K562 (cell line): Measurements from ENCODE around the gene KRT4. TPM values are rescaled to one million over a fixed set of nuclear protein-coding genes. Genes with fewer than 3 reads are reported as not detected.

ENCODE experiments used
- ATAC-seq: fragments of 200-7000 bp; cut with Tn5 transposase; 3 replicates; pipeline ENCODE4 v1.9.1; 2020; ENCODE audit warnings: moderate library complexity
- BruUV-seq: library from RNA; stranded (reverse); fragments of 400-500 nt; replicated peaks from 2 replicates; lab custom pipeline; 2021; lab: Mats Ljungman, UMichigan
- CTCF ChIA-PET: fragments of 300-600 bp; formaldehyde crosslinking; extraction: SDS; loops from one replicate; lab custom pipeline; 2021; ENCODE audit warnings: low intra/inter-chr PET ratio; lab: Yijun Ruan, JAX
- POLR2A ChIA-PET: fragments of 300-600, 350-650 bp; sonication (Branson Sonifier 250); formaldehyde crosslinking; extraction: SDS; loops from one replicate; lab custom pipeline; 2021; ENCODE audit warnings: antibody characterized with exemption, inconsistent platforms; lab: Yijun Ruan, JAX
- DNase-seq, 4 experiments: peaks; one replicate each; pipeline versions ENCODE4 v3.0.0 to v3.0.0-alpha.2; 2011 to 2018; ENCODE audit warnings: low spot score in 3 of 4, mixed read lengths in 3 of 4; ENCODE audit errors: extremely low read depth in 1 of 4
- FAIRE-seq: peaks from 2 replicates; lab custom pipeline; 2011; peaks lifted over from hg19 to GRCh38; lab: Jason Lieb, UNC
- H2AFZ ChIP-seq: 2 replicates; pipeline ENCODE4 v1.6.0; 2011; ENCODE audit warnings: low read depth, low read length, control low read depth, inconsistent platforms
- H3K27ac ChIP-seq: fragments of 200-600 bp; 3 replicates; pipeline ENCODE4 v1.8.0; 2011; ENCODE audit warnings: low read depth, mild to moderate bottlenecking, control low read depth, inconsistent platforms, low read length, moderate library complexity, mixed read lengths; ENCODE audit errors: extremely low read depth
- H3K27me3 ChIP-seq, 2 experiments: fragments of 300-600 bp in 1 of 2; 2 replicates in 1 of 2; 3 replicates in 1 of 2; pipeline versions ENCODE4 v1.6.0 to v1.8.0; 2011; ENCODE audit warnings: inconsistent platforms in 2 of 2, low read length in 2 of 2, mild to moderate bottlenecking in 1 of 2, mixed read lengths in 1 of 2, moderate library complexity in 1 of 2; ENCODE audit not compliant: control insufficient read depth in 2 of 2, insufficient read depth in 2 of 2
- H3K36me3 ChIP-seq: fragments of 300-600 bp; 3 replicates; pipeline ENCODE4 v1.8.0; 2011; ENCODE audit warnings: mild to moderate bottlenecking, low read length, inconsistent platforms; ENCODE audit not compliant: control insufficient read depth, insufficient read depth
- H3K4me1 ChIP-seq, 2 experiments: fragments of 200-600 bp in 1 of 2; replicated peaks in 1 of 2; 2 replicates in 1 of 2; 3 replicates in 1 of 2; pipeline versions ENCODE4 v1.5.1 to v1.8.0; 2011; ENCODE audit warnings: inconsistent platforms in 2 of 2, low read length in 2 of 2, mild to moderate bottlenecking in 1 of 2, mixed read lengths in 1 of 2, moderate library complexity in 1 of 2; ENCODE audit not compliant: control insufficient read depth in 2 of 2, insufficient read depth in 2 of 2
- H3K4me2 ChIP-seq: 2 replicates; pipeline ENCODE4 v1.6.1; 2011; ENCODE audit warnings: low read length, control low read depth, inconsistent platforms, mixed read lengths; ENCODE audit not compliant: insufficient read depth
- H3K4me3 ChIP-seq: fragments of 200-600 bp; sonication (generic), shearing (Covaris generic); 2 replicates; pipeline ENCODE4 v1.5.1; 2016; ENCODE audit warnings: control low read depth, inconsistent platforms
- H3K79me2 ChIP-seq: fragments of 200-600 bp; 3 replicates; pipeline ENCODE4 v1.8.0; 2011; ENCODE audit warnings: low read length, inconsistent platforms; ENCODE audit not compliant: control insufficient read depth, insufficient read depth
- H3K9ac ChIP-seq, 2 experiments: 2 replicates each; pipeline versions ENCODE4 v1.6.0 to v1.6.1; 2011; ENCODE audit warnings: low read depth in 2 of 2, low read length in 2 of 2, control low read depth in 1 of 2, inconsistent platforms in 1 of 2, mild to moderate bottlenecking in 1 of 2, mixed read lengths in 1 of 2; ENCODE audit not compliant: insufficient read depth in 1 of 2
- H3K9me1 ChIP-seq: one replicate; pipeline ENCODE4 v1.6.0; 2011; ENCODE audit warnings: inconsistent platforms, mild to moderate bottlenecking, low read length, moderate library complexity; ENCODE audit not compliant: control insufficient read depth, insufficient read depth
- H3K9me3 ChIP-seq: replicated peaks from 2 replicates; pipeline ENCODE4 v1.5.1; 2011; ENCODE audit warnings: low read depth, low read length, inconsistent platforms; ENCODE audit not compliant: control insufficient read depth, insufficient read depth
- H4K20me1 ChIP-seq: replicated peaks from 2 replicates; pipeline ENCODE4 v1.6.1; 2011; ENCODE audit warnings: low read length, inconsistent platforms, mixed read lengths; ENCODE audit not compliant: control insufficient read depth, insufficient read depth
- ATF7 ChIP-seq: fragments of 450-650 bp; IDR thresholded peaks from 2 replicates; pipeline ENCODE4 v1.7.1; 2014; ENCODE audit warnings: mild to moderate bottlenecking, moderate library complexity
- CREB1 ChIP-seq, 2 experiments: sonication (generic) in 1 of 2; formaldehyde crosslinking in 1 of 2; IDR thresholded peaks; 2 replicates each; pipeline versions ENCODE4 v1.6.1 to v1.8.0; 2012 to 2022; ENCODE audit warnings: inconsistent platforms in 1 of 2, mild to moderate bottlenecking in 1 of 2, missing genetic modification reagents in 1 of 2, moderate library complexity in 1 of 2
- MAFF ChIP-seq: IDR thresholded peaks from 2 replicates; pipeline ENCODE4 v1.6.1; 2012; ENCODE audit warnings: low read length, improper control_type of control experiment
- PCBP1 ChIP-seq: fragments of 200-400 bp; formaldehyde crosslinking; IDR thresholded peaks from 2 replicates; pipeline ENCODE4 v1.6.1; 2018; ENCODE audit warnings: mild to moderate bottlenecking, low read depth, low read length; ENCODE audit not compliant: poor library complexity, severe bottlenecking
- SRSF7 ChIP-seq: fragments of 200-400 bp; formaldehyde crosslinking; optimal IDR thresholded peaks from 2 replicates; pipeline ENCODE3; 2017; ENCODE audit warnings: mild to moderate bottlenecking, low read depth, low read length
- ZFP36 ChIP-seq: fragments of 150-350 bp; IDR thresholded peaks from 2 replicates; pipeline ENCODE4 v1.6.1; 2018; ENCODE audit warnings: low read length, low read depth; ENCODE audit not compliant: partially characterized antibody
- ZNF197 ChIP-seq: fragments of 200-800 bp; sonication (Bioruptor generic); IDR thresholded peaks from 2 replicates; pipeline ENCODE4 v1.6.1; 2016; ENCODE audit warnings: low read depth, missing genetic modification characterization, missing compliant biosample characterization
- WGBS: fragments of 100-300 bp; shearing (Covaris generic); methylation state at CpG from one replicate; pipeline ENCODE4 v1.1.6; 2016; ENCODE audit warnings: low coverage, mixed read lengths; ENCODE audit not compliant: insufficient coverage; ENCODE audit errors: missing lambda C conversion rate; 5-methylcytosine and 5-hydroxymethylcytosine counted together
- in situ Hi-C: fragments of 300-500 bp; cut with MboI; formaldehyde crosslinking; loops from 4 replicates; pipeline ENCODE4 v1.15.0; 2018; ENCODE audit warnings: inconsistent platforms, mixed read lengths
- intact Hi-C: fragments of 100-400 bp; cut with micrococcal nuclease; formaldehyde crosslinking; loops from 2 replicates; pipeline ENCODE4 v1.14.2; 2022
- polyA plus RNA-seq, 8 experiments: library from polyadenylated mRNA; depleted of rRNA in 4 of 8; stranded (reverse) in 5 of 8; unstranded in 3 of 8; fragments of >200 nt; fragmentation: Nextera tagmentation in 2 of 8; fragmentation: Illumina TruSeq in 1 of 8; extraction: Ambion mirVana in 2 of 8; extraction: Trizol in 1 of 8; gene quantifications; 2 replicates each; pipeline versions ENCODE4 v1.2.1 to v1.2.3, GENCODE V29; 2011 to 2014; ENCODE audit warnings: inconsistent platforms in 1 of 8, missing spikeins in 1 of 8
- total RNA-seq, 7 experiments: library from RNA; depleted of rRNA in 6 of 7; stranded (reverse); fragments of >200 nt in 6 of 7; fragmentation: Illumina TruSeq in 2 of 7; extraction: Trizol in 2 of 7; gene quantifications; 2 replicates each; pipeline versions ENCODE4 v1.2.1 to v1.2.3, GENCODE V29; 2011 to 2021; ENCODE audit warnings: low replicate concordance in 1 of 7
- TF ChIP-seq, protein P1 (sequence below): fragments of 150-350 bp; conservative IDR thresholded peaks from 2 replicates; pipeline ENCODE4 v1.6.1; 2014; ENCODE audit warnings: low read length
- TF ChIP-seq, protein P2 (sequence below), 2 experiments: fragments of 450-650 bp in 1 of 2; sonication (generic) in 1 of 2; formaldehyde crosslinking; conservative IDR thresholded peaks; 2 replicates each; pipeline versions ENCODE4 v1.4.0 to v1.8.1; 2020 to 2022; ENCODE audit warnings: mild to moderate bottlenecking in 1 of 2, missing genetic modification reagents in 1 of 2
- TF ChIP-seq, protein P3 (sequence below): sonication (generic); formaldehyde crosslinking; IDR thresholded peaks from 2 replicates; pipeline ENCODE4 v1.8.1; 2022; ENCODE audit warnings: missing genetic modification reagents
- TF ChIP-seq, protein P4 (sequence below): fragments of 250-450 bp; sonication (Bioruptor Pico); IDR thresholded peaks from 2 replicates; pipeline ENCODE4 v1.8.0; 2022; ENCODE audit warnings: moderate library complexity, mild to moderate bottlenecking, inconsistent platforms
- TF ChIP-seq, protein P5 (sequence below): fragments of 450-650 bp; IDR thresholded peaks from 2 replicates; pipeline ENCODE4 v1.6.1; 2016; ENCODE audit warnings: mild to moderate bottlenecking

The KRT4 gene
- total and polyA plus RNA-seq, 9 of the 15 experiments (the other 6 are each of a cell fraction or from before 2014, with no cell fraction given), result not detected

- Histone ChIP-seq H3K4me3 (no peak overlapping the region), H3K27ac (no peak overlapping the region), H3K9me3 (no peaks in the 10 kb centered on the region), H2AFZ (no peak overlapping the region), H3K9ac (no peak overlapping the region), H3K4me1 (no peaks in the 10 kb centered on the region; a peak in 2 of 5 replicates), H3K9me1 (no peaks in the 10 kb centered on the region), H3K79me2 (no peaks in the 10 kb centered on the region), H3K27me3 (peaks cover 27 to 59% of the 10 kb centered on the region in 2 experiments), H3K4me2 (no peak overlapping the region), H4K20me1 (peaks cover 4% of the 10 kb centered on the region; the same call in 1 of the 2 replicates), H3K36me3 (no peaks in the 10 kb centered on the region)
- FAIRE-seq (no peak), ATAC-seq (no peak), DNase-seq (no peak)
- ChIA-PET POLR2A (interaction anchor here (1.2 to 2.3 kb wide), 2 partner anchors 8 to 11 kb away, joined by 3 to 11 read pairs; no protein-coding TSS in a partner anchor), CTCF (no interaction called here)
- in situ Hi-C loops, result no loop called here
- 0% methylated on average over 8 of the region's 8 CpGs for WGBS
- intact Hi-C loops, result no loop called here
- BruUV-seq, result no TSS peak
- TF ChIP-seq, protein P1, sequence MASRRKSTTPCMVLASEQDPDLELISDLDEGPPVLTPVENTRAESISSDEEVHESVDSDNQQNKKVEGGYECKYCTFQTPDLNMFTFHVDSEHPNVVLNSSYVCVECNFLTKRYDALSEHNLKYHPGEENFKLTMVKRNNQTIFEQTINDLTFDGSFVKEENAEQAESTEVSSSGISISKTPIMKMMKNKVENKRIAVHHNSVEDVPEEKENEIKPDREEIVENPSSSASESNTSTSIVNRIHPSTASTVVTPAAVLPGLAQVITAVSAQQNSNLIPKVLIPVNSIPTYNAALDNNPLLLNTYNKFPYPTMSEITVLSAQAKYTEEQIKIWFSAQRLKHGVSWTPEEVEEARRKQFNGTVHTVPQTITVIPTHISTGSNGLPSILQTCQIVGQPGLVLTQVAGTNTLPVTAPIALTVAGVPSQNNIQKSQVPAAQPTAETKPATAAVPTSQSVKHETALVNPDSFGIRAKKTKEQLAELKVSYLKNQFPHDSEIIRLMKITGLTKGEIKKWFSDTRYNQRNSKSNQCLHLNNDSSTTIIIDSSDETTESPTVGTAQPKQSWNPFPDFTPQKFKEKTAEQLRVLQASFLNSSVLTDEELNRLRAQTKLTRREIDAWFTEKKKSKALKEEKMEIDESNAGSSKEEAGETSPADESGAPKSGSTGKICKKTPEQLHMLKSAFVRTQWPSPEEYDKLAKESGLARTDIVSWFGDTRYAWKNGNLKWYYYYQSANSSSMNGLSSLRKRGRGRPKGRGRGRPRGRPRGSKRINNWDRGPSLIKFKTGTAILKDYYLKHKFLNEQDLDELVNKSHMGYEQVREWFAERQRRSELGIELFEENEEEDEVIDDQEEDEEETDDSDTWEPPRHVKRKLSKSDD, result no peak
- TF ChIP-seq CREB1 (IDR thresholded peaks at IDR 0.05) (no peak), CREB1 (CRISPR knock-in tag; IDR thresholded peaks at IDR 0.05) (no peak), SRSF7 (no peak), MAFF (no peak), PCBP1 (no peak), ZFP36 (no peak), ZNF197 (CRISPR knock-in tag) (no peak), ATF7 (no peak)
- TF ChIP-seq, protein P2, sequence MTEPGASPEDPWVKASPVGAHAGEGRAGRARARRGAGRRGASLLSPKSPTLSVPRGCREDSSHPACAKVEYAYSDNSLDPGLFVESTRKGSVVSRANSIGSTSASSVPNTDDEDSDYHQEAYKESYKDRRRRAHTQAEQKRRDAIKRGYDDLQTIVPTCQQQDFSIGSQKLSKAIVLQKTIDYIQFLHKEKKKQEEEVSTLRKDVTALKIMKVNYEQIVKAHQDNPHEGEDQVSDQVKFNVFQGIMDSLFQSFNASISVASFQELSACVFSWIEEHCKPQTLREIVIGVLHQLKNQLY (CRISPR knock-in tag; conservative IDR thresholded peaks at IDR 0.05), result no peak
- TF ChIP-seq, protein P3, sequence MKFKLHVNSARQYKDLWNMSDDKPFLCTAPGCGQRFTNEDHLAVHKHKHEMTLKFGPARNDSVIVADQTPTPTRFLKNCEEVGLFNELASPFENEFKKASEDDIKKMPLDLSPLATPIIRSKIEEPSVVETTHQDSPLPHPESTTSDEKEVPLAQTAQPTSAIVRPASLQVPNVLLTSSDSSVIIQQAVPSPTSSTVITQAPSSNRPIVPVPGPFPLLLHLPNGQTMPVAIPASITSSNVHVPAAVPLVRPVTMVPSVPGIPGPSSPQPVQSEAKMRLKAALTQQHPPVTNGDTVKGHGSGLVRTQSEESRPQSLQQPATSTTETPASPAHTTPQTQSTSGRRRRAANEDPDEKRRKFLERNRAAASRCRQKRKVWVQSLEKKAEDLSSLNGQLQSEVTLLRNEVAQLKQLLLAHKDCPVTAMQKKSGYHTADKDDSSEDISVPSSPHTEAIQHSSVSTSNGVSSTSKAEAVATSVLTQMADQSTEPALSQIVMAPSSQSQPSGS (CRISPR knock-in tag), result no peak
- TF ChIP-seq, protein P4, sequence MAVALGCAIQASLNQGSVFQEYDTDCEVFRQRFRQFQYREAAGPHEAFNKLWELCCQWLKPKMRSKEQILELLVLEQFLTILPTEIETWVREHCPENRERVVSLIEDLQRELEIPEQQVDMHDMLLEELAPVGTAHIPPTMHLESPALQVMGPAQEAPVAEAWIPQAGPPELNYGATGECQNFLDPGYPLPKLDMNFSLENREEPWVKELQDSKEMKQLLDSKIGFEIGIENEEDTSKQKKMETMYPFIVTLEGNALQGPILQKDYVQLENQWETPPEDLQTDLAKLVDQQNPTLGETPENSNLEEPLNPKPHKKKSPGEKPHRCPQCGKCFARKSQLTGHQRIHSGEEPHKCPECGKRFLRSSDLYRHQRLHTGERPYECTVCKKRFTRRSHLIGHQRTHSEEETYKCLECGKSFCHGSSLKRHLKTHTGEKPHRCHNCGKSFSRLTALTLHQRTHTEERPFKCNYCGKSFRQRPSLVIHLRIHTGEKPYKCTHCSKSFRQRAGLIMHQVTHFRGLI (CRISPR knock-in tag), result no peak
- TF ChIP-seq, protein P5, sequence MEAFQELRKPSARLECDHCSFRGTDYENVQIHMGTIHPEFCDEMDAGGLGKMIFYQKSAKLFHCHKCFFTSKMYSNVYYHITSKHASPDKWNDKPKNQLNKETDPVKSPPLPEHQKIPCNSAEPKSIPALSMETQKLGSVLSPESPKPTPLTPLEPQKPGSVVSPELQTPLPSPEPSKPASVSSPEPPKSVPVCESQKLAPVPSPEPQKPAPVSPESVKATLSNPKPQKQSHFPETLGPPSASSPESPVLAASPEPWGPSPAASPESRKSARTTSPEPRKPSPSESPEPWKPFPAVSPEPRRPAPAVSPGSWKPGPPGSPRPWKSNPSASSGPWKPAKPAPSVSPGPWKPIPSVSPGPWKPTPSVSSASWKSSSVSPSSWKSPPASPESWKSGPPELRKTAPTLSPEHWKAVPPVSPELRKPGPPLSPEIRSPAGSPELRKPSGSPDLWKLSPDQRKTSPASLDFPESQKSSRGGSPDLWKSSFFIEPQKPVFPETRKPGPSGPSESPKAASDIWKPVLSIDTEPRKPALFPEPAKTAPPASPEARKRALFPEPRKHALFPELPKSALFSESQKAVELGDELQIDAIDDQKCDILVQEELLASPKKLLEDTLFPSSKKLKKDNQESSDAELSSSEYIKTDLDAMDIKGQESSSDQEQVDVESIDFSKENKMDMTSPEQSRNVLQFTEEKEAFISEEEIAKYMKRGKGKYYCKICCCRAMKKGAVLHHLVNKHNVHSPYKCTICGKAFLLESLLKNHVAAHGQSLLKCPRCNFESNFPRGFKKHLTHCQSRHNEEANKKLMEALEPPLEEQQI, result no peak
Measured at GRCh38 chr12:52808573-52809160, 5.2 kb downstream of the KRT4 start.
